ENCODE results near the gene ERCC6L2.

GRCh38 chr9:95985440-95986055 is 110.1 kb downstream of the ERCC6L2 start:
- TF ChIP-seq, protein P1, sequence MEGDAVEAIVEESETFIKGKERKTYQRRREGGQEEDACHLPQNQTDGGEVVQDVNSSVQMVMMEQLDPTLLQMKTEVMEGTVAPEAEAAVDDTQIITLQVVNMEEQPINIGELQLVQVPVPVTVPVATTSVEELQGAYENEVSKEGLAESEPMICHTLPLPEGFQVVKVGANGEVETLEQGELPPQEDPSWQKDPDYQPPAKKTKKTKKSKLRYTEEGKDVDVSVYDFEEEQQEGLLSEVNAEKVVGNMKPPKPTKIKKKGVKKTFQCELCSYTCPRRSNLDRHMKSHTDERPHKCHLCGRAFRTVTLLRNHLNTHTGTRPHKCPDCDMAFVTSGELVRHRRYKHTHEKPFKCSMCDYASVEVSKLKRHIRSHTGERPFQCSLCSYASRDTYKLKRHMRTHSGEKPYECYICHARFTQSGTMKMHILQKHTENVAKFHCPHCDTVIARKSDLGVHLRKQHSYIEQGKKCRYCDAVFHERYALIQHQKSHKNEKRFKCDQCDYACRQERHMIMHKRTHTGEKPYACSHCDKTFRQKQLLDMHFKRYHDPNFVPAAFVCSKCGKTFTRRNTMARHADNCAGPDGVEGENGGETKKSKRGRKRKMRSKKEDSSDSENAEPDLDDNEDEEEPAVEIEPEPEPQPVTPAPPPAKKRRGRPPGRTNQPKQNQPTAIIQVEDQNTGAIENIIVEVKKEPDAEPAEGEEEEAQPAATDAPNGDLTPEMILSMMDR (IDR thresholded peaks at IDR 0.05; ENCODE audit: low read depth, low read length, poor library complexity, severe bottlenecking): no peak
- TF ChIP-seq EZH2phosphoT487 (IDR thresholded peaks at IDR 0.05; ENCODE audit: borderline replicate concordance, low read length): no peak

Measured in DOHH2 (cell line).